ELF-1 (cell line): ENCODE results near the gene ADO.
"Not testable (repeated sequence)": the region's sequence is repeated elsewhere in the genome, so short reads cannot be mapped to it uniquely, and the experiment has no call there.

Source experiments
- DNase-seq: peaks from one replicate; pipeline ENCODE4 v3.0.0-alpha.2; 2016; ENCODE audit warnings: low read depth, low spot score

ADO gene

GRCh38 chr10:62804356-62805230 is at the start of gene ADO:
Gene ADO, plus strand, starts transcription at chr10:62804720. Its CDS starts 340 bp downstream, at chr10:62805060.
- DNase-seq = peak; percentile 92

GRCh38 chr10:62754963-62755362 is 49.6 kb upstream of the ADO start:
- no peak for DNase-seq

GRCh38 chr10:62755662-62756653 is 48.6 kb upstream of the ADO start:
- DNase-seq = no peak

- no peak for DNase-seq
These were observed 44.8 kb upstream of the ADO start for GRCh38 chr10:62759599-62760175.

- DNase-seq = no peak
These were observed 44.1 kb upstream of the ADO start for GRCh38 chr10:62760401-62760800.

GRCh38 chr10:62761115-62761514 is 43.4 kb upstream of the ADO start:
- DNase-seq = no peak

- DNase-seq = no peak
These were observed 41.4 kb upstream of the ADO start for GRCh38 chr10:62763155-62763554.

- DNase-seq = no peak
These were observed 40.5 kb upstream of the ADO start for GRCh38 chr10:62764011-62764410.

- no peak for DNase-seq
These were observed 38.8 kb upstream of the ADO start for GRCh38 chr10:62765726-62766125.

GRCh38 chr10:62766386-62766785 is 38.1 kb upstream of the ADO start:
- no peak for DNase-seq

GRCh38 chr10:62769574-62770242 is 34.8 kb upstream of the ADO start:
- no peak for DNase-seq

GRCh38 chr10:62772186-62772974 is 32.1 kb upstream of the ADO start:
- no peak for DNase-seq

- no peak for DNase-seq
These were observed 26.4 kb upstream of the ADO start for GRCh38 chr10:62778125-62778524.

- DNase-seq = no peak
These were observed 24.9 kb upstream of the ADO start for GRCh38 chr10:62779487-62780248.

GRCh38 chr10:62784537-62784936 is 20.0 kb upstream of the ADO start:
- DNase-seq = not testable (repeated sequence)

- not testable (repeated sequence) for DNase-seq
These were observed 16.2 kb upstream of the ADO start for GRCh38 chr10:62788285-62788684.

- DNase-seq = no peak
These were observed 15.6 kb upstream of the ADO start for GRCh38 chr10:62788861-62789467.

GRCh38 chr10:62790019-62790555 is 14.4 kb upstream of the ADO start:
- DNase-seq = no peak

GRCh38 chr10:62790571-62790970 is 13.9 kb upstream of the ADO start:
- DNase-seq = no peak
